GM18507 (cell line): ENCODE data around the gene SPTBN1.
A peak's percentile ranks its signal among the peaks of the same experiment; 100 is the strongest.

ENCODE experiments used
- DNase-seq: peaks from one replicate; pipeline ENCODE4 v3.0.0; 2011; ENCODE audit warnings: low read depth; ENCODE audit not compliant: insufficient read length; ENCODE audit errors: extremely low spot score
- FAIRE-seq: peaks from 2 replicates; lab custom pipeline; 2011; peaks lifted over from hg19 to GRCh38; lab: Jason Lieb, UNC

SPTBN1 gene

GRCh38 chr2:54632733-54633692, 176.9 kb downstream of the SPTBN1 start:
- DNase-seq (no peak), FAIRE-seq (peak; percentile 5)

GRCh38 chr2:54634021-54634420, 177.9 kb downstream of the SPTBN1 start:
- no peak for DNase-seq
- FAIRE-seq = no peak

GRCh38 chr2:54634564-54635511, 178.7 kb downstream of the SPTBN1 start:
- FAIRE-seq = peak; percentile 94
- peak; percentile 61 for DNase-seq

- DNase-seq = no peak
- no peak for FAIRE-seq
Observed at GRCh38 chr2:54635554-54636152, 179.5 kb downstream of the SPTBN1 start.

- no peak for DNase-seq
- no peak for FAIRE-seq
Observed at GRCh38 chr2:54636415-54637139, 180.4 kb downstream of the SPTBN1 start.

GRCh38 chr2:54638103-54638502, 182.0 kb downstream of the SPTBN1 start:
- no peak for DNase-seq
- FAIRE-seq = peak; percentile 61

- no peak for FAIRE-seq
Observed at GRCh38 chr2:54638774-54639187, 182.7 kb downstream of the SPTBN1 start.

GRCh38 chr2:54639609-54640008, 183.5 kb downstream of the SPTBN1 start:
- DNase-seq = no peak
- no peak for FAIRE-seq

More at GRCh38 chr2:54638774-54639187, 182.7 kb downstream of the SPTBN1 start:
- DNase-seq = no peak

GRCh38 chr2:54640834-54641540, 184.9 kb downstream of the SPTBN1 start:
- FAIRE-seq (no peak), DNase-seq (no peak)

GRCh38 chr2:54641988-54642387, 185.9 kb downstream of the SPTBN1 start:
- DNase-seq (no peak), FAIRE-seq (no peak)

GRCh38 chr2:54642677-54643430, 186.7 kb downstream of the SPTBN1 start:
- FAIRE-seq = no peak
- DNase-seq = no peak

GRCh38 chr2:54644236-54644635, 188.1 kb downstream of the SPTBN1 start:
- no peak for FAIRE-seq

GRCh38 chr2:54646170-54646927, 190.2 kb downstream of the SPTBN1 start:
- FAIRE-seq = no peak

More at GRCh38 chr2:54644236-54644635, 188.1 kb downstream of the SPTBN1 start:
- no peak for DNase-seq

GRCh38 chr2:54648256-54648655, 192.1 kb downstream of the SPTBN1 start:
- FAIRE-seq = no peak
- DNase-seq = no peak

More at GRCh38 chr2:54646170-54646927, 190.2 kb downstream of the SPTBN1 start:
- DNase-seq = no peak

- no peak for FAIRE-seq
Observed at GRCh38 chr2:54649191-54649590, 193.1 kb downstream of the SPTBN1 start.

GRCh38 chr2:54649633-54650032, 193.5 kb downstream of the SPTBN1 start:
- FAIRE-seq = no peak
- DNase-seq = no peak

More at GRCh38 chr2:54649191-54649590, 193.1 kb downstream of the SPTBN1 start:
- no peak for DNase-seq

GRCh38 chr2:54650612-54651011, 194.5 kb downstream of the SPTBN1 start:
- FAIRE-seq = no peak
- no peak for DNase-seq
